Stimulated activated CD4-positive, alpha-beta T cell treated with anti-CD3 and anti-CD28 coated beads, Interleukin-4, amount 100 ng/mL, for 48 hours (primary cell): ENCODE results near the gene ANKRD33B.
"Not testable (repeated sequence)": the region's sequence is repeated elsewhere in the genome, so short reads cannot be mapped to it uniquely, and the experiment has no call there.

Experiments
- DNase-seq, 2 donors: peaks; one replicate each; pipeline ENCODE4 v3.0.0-alpha.2; 2020; ENCODE audit warnings: low read depth in 2 of 2

Gene ANKRD33B

DNA sequence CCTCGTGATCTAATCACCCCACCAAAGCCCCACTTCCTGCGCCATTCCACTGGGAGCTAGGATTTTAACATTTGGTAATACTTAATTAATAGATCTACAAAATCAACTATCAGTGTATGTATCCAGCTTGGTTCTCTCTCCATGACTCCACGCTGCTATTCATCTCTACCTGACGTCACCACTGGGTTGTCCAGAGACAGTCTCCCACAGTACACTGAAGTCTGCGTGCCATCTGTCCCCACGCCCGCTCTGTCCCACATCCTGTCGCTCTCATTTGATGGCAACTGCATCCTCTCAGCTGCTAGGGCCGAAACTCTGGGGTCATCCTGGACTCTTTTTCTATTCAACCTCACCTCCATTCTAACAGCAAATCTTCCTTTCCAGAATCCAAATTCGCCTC is 53.2 kb downstream of the ANKRD33B start:
- DNase-seq = no peak

DNA sequence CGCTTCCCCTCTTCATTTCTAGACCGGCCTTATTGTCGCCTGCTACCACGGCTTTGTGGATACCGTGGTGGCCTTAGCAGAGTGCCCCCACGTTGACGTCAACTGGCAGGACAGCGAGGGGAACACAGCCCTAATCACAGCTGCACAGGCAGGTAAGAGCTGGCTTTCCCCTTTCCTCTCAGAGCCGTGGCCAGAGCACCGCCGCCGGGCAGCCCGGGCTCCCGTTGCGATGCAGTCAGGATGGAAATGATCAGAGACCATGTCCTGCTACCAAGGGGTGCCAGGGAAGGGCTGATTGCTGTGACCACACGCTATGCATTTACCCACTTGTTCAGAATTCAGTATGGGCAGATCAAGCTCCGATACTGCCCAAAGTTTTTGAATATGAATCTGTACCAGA is 54.4 kb downstream of the ANKRD33B start:
- no peak for DNase-seq

DNA sequence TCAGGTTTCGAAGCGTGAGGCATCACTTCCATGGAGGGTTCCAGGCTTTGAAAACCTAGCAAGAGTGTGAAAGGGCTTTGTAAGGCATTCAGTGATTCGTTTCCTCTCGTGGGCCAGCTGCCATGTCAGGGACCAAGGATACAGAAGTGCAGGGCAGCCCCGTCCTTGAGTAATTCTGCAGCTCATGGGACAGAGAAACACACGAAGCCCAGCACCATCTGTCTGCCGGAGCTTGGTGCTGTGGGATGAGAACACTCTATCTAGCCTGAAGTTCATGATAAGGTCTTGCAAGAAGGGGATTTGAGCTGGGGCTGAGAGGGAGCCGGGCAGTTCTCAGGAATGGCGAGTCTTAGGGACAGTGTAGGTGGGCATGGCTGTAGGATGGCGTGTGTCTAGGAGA is 55.8 kb downstream of the ANKRD33B start:
- no peak for DNase-seq

- no peak for DNase-seq
Measured at GRCh38 chr5:10620346-10620745, 56.5 kb downstream of the ANKRD33B start.

GRCh38 chr5:10621832-10622231 is 58.0 kb downstream of the ANKRD33B start:
- DNase-seq = no peak

- DNase-seq = no peak
Measured at GRCh38 chr5:10622810-10623209, 58.9 kb downstream of the ANKRD33B start.

DNA sequence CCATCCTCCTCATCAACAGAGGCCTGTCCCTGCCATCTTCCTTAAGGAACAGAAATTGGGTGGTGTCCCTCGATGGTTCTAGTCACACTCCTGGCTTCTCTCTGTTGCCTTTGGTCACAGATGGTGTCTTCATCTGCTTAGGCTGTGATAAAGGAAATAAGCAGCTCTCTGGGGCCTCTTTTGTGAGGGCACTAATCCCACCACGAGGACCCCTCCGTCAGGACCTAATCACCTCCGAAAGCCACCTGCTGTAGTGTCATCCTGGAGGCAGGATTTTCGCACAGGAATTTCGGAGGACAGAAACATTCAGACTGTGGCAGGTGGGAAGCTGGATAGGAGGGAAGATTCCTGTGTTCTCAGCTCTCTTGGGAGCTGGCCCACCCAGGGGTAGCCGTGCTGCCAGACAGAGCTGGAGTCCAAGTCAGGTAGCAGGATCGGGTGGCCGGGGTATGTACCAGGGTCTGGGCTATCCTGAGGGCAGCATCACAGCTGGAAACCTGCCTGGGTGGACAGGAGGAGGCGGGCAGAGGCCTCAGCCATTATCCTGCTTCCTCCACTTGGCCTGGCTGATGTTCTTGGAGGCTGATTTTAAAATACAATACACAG is 59.5 kb downstream of the ANKRD33B start:
- no peak for DNase-seq

- DNase-seq = no peak
Measured at GRCh38 chr5:10624206-10624605, 60.3 kb downstream of the ANKRD33B start.

DNA sequence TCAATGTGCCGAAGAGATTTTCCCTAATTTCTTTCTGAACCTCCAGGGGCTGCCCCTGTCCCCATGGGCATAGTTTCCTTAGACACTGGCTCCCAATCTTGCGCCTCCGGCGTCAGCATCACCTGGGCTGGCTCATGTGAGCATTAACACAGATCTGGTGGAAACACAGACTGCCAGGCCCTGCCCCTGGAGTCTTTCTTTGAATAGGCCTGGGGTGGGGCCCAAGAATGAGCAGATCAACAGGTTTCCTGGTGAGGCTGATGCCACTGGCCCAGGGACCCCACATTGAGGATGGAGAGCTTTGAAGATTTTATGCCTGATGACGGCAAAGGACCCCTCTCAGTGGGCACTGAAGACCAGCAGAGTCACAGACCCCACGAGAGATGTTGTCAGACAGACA is 60.8 kb downstream of the ANKRD33B start:
- no peak for DNase-seq

GRCh38 chr5:10625700-10626472 is 62.0 kb downstream of the ANKRD33B start:
- DNase-seq = no peak

DNA sequence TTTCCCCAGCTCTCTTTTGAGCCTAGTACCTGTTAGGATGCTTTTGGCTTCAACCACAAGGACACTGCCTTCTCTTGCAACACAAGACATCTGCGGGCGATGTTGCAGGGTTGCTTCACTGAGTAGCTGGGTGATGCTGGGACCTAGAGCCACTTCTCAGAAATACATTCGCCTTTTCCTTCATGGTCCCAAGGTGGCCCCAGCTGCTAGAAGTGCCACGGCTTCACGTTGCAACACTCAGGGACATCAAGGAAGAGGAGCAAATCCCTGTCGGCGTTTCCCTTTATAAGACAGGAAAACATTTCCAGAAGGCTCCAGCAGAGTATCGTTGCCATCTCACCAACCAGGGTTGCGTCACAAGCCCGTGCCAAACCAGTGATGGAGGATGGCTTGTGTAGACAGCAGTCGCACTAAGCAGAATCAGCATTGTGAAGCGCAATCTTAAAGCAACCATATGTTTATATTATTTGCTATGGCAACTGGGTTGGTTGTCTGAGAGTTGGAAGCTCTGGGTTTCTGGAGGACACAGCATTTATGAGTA is 62.7 kb downstream of the ANKRD33B start:
- no peak for DNase-seq

DNA sequence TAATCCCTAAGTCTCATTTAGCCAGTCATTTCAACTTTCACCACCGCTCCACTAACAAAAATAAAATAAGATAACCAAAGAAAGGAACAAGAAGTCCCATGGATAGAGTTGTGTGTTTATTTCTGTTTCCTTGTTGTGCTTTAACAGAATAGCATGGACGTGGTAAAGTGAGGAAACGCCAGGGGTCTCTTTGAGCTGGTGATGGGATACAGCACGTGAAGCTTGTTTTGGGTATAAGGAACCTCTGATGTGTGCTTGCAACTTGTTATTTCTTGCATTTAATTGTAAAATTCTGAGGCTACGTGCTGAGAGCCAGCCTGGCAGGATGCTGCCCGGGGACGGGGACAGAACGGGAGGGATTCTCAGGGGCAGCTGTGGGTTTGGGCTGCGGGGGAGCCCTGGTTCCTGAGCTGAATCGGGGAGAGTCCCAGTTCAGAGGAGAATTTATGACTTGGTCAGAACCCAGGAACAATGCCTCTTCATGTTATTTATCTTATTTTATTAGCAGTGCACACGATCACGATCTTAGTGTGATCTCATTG is 63.4 kb downstream of the ANKRD33B start:
- no peak for DNase-seq

GRCh38 chr5:10628601-10629000 is 64.7 kb downstream of the ANKRD33B start:
- DNase-seq = no peak

GRCh38 chr5:10629682-10630081 is 65.8 kb downstream of the ANKRD33B start:
- DNase-seq = no peak

DNA sequence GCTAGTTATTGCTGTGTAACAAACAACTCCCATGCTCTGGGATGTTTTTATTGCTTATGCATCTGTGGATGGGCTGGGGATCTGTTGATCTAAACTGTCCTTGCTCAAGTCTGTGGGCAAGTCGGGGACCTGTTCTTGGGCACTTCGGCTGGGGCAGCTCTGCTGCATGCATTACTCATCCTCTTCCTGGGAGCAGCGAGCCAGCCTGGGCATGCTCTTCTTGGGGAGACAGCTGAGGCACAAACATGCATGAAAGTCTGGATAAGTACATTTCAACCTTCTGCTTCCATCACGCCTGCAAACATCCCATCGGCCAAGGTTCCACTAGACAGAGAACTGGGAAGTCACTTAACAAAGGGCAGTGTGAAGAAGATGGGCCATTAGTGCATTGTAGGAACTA is 66.3 kb downstream of the ANKRD33B start:
- no peak for DNase-seq

- not testable (repeated sequence) for DNase-seq
Measured at GRCh38 chr5:10630744-10631143, 66.9 kb downstream of the ANKRD33B start.

GRCh38 chr5:10631316-10631996 is 67.6 kb downstream of the ANKRD33B start:
- DNase-seq = no peak

DNA sequence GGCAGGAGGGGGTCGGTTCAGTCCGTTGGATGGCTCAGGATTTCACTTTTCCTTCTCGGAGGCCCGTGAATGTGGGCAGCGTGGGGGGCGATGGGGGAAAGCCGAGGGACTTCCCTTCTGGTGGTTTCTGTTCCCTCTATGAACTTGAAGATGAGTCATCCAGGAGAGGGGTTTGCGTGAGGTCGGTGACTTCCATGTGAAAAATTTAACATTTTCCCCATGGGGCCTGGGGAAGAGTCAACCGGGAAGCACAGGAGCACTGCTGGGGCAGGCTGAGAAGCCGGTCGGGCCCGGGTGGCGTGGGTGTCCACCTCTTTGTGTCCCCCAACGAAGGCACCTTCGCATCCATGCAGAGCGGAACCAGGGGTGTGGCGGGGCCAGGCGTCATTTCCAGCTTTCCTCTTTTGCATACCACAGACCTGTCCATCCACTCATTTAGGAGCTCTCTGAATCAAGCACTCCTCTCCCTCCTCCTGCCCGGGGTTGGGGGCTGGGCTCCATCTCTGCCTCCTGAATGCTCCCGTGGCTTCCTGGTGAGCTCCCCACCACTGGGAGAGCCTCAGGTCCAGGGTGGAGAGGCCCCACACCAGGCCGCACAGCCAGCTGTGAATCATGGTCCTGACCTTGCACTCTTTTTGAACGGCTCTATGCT is 68.4 kb downstream of the ANKRD33B start:
- peak; percentile 32 to 65 for DNase-seq

- DNase-seq = no peak
Measured at GRCh38 chr5:10633271-10634049, 69.6 kb downstream of the ANKRD33B start.

DNA sequence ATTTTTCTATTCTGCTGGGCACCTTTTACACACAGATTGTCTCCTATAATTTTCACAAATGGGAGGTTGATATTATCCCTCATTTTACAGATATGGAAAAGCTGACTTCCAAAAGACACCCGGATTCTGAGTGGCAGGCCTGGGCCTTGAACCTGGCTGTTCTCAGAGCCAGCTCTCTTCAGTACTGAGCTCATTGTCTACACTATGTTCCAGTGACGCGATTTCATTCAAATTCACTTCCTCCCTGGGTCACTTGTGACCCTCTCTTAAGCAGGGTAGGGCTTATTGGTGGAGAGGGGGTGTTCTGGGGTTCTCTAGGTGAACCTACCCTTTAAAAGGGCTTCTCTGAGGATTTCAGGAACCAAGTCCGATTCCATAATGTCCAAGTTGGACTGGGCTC is 70.2 kb downstream of the ANKRD33B start:
- DNase-seq = no peak

GRCh38 chr5:10634562-10634961 is 70.7 kb downstream of the ANKRD33B start:
- DNase-seq = no peak
